Measurements from ENCODE around the gene NRXN3.

Gene NRXN3

DNA sequence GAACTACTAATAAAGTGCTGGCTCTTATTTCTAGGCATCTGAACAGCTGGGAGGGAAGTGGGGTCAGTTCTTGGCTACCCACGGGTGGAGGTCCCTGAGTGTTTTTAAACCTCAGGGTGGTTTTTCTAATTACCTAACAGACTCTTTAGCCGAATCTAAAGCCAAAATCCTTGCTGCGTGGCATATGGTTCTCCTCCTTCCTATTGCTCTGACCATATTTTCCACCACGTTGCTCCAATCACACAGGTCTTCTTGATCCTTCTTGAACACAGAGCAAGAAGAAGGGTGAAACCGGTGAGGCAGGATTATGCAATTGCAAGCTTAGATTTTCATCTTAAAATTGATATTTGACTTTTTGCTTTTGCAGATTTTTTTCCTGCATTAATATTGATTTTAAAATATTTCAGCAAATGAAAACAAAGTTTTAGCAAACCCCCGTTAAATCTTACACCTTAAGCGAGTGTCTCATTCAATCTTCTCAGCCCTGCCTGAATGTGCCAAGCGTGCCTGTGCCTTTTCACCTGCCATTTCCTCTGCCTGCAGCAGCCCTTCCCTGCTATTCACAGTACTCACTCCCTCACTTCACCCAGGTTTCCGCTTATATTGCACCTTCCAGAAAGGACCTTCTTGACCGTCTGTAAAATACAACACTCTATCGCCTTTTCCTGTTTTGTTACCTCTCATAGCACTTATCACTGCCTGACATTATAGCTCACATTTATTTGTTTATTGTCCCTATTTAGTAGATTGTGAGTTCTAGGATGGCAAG lies 1535.1 kb downstream of the NRXN3 start:
- H3K27me3 ChIP-seq (ENCODE audit: insufficient read depth, low read length): no peaks in the 10 kb centered on the region
- H3K4me3 ChIP-seq (ENCODE audit: low read depth, low read length, poor library complexity, severe bottlenecking): no peak overlapping the region
- H3K36me3 ChIP-seq (ENCODE audit: insufficient read depth, low read length): no peaks in the 10 kb centered on the region
- no peaks in the 10 kb centered on the region for H4K20me1 ChIP-seq (ENCODE audit: insufficient read depth, low read length)
- H3K9ac ChIP-seq (ENCODE audit: low read length): no peak overlapping the region
- no peaks in the 10 kb centered on the region for H3F3A ChIP-seq (ENCODE audit: insufficient read depth, low read length)
- no peak overlapping the region for H3K27ac ChIP-seq (ENCODE audit: low read depth, low read length, poor library complexity, severe bottlenecking)
- H3K4me1 ChIP-seq (ENCODE audit: insufficient read depth, low read length, severe bottlenecking): no peaks in the 10 kb centered on the region
- no peak overlapping the region for H3K4me2 ChIP-seq (ENCODE audit: low read length)
- no peaks in the 10 kb centered on the region for H3K9me3 ChIP-seq (ENCODE audit: low read length)
- no peaks in the 10 kb centered on the region for H3K79me2 ChIP-seq (ENCODE audit: insufficient read depth, low read length)
- H2AFZ ChIP-seq (ENCODE audit: low read length): no peak overlapping the region
- H3K9me2 ChIP-seq (ENCODE audit: low read depth, low read length): no peaks in the 10 kb centered on the region
- TF ChIP-seq CTCF (IDR thresholded peaks at IDR 0.05; ENCODE audit: low read length) (no peak), EZH2 (IDR thresholded peaks at IDR 0.05; ENCODE audit: borderline replicate concordance, low read length) (no peak)

DNA sequence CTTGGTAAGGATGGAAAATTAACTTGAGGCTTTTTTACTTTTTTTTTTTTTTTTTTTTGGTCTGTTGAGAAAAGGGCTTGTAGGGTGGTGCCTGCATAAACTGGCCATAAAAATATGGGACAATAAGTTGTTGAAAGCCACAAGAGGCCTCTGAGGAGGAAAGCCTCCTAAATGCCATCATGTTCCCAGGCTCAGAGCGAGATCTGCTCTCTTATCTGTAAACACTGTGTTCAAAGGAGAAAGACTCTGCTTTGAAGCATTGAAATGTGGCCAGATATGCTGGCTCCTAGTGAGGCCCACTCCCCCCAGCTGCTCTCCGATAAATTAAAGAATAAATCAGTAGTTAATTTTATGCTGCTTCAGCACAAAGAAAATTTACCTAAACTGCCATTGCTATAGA lies 1536.2 kb downstream of the NRXN3 start:
- Histone ChIP-seq H3K4me1 (ENCODE audit: insufficient read depth, low read length, severe bottlenecking) (no peaks in the 10 kb centered on the region), H3K9me3 (ENCODE audit: low read length) (no peaks in the 10 kb centered on the region), H3K4me2 (ENCODE audit: low read length) (no peak overlapping the region), H3K4me3 (ENCODE audit: low read depth, low read length, poor library complexity, severe bottlenecking) (no peak overlapping the region), H3K36me3 (ENCODE audit: insufficient read depth, low read length) (no peaks in the 10 kb centered on the region), H3K9ac (ENCODE audit: low read length) (no peak overlapping the region), H3K79me2 (ENCODE audit: insufficient read depth, low read length) (no peaks in the 10 kb centered on the region), H3K9me2 (ENCODE audit: low read depth, low read length) (no peaks in the 10 kb centered on the region), H4K20me1 (ENCODE audit: insufficient read depth, low read length) (no peaks in the 10 kb centered on the region), H3K27me3 (ENCODE audit: insufficient read depth, low read length) (no peaks in the 10 kb centered on the region), H2AFZ (ENCODE audit: low read length) (no peak overlapping the region), H3F3A (ENCODE audit: insufficient read depth, low read length) (no peaks in the 10 kb centered on the region), H3K27ac (ENCODE audit: low read depth, low read length, poor library complexity, severe bottlenecking) (no peak overlapping the region)
- TF ChIP-seq CTCF (IDR thresholded peaks at IDR 0.05; ENCODE audit: low read length): no peak
- TF ChIP-seq EZH2 (IDR thresholded peaks at IDR 0.05; ENCODE audit: borderline replicate concordance, low read length): no peak

DNA sequence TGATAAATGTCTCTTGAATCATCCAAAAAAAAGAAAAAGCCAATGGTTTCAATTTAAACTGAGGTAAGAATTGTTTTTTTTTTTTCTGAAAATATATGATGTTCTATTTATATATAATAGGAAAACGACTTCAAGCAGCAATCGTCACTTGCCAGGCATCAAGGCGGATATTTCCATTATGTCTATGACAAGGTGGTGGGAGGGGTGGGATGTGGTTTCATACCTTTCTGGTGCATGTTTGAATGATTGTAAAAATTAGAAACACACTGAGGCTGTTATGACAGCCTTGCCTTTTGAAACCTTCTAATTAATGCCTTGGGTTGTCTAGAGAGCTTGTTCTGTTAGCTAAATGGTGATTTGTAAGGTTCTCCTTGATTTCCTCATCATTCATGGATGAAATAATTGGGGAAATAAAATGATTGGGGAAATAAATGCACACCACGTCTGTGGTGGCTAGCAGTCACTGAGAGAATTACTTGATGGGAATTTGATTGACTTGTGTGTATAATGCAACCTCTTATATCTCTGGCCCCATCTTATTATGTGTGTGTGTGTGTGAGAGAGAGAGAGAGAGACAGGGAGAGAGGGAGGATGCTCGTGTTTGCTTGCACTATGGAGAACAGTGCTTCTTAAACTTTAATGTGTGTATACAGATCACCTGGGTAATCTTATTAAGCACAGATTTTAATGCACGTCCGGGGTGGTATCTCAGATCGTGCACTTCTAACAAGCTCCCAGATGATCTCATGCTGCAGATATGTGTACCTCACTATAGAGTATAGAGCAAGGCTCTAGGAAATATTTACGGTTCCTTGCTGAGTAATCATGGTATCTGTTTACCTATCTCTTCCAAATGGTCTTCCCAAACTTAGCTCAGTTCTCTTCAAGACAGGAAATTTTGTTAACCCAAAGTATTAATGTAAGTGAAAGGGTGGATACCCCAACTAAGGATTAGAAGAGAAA lies 1538.5 kb downstream of the NRXN3 start:
- Histone ChIP-seq H3K79me2 (ENCODE audit: insufficient read depth, low read length) (no peaks in the 10 kb centered on the region), H2AFZ (ENCODE audit: low read length) (no peak overlapping the region), H3K27me3 (ENCODE audit: insufficient read depth, low read length) (no peaks in the 10 kb centered on the region), H3K4me1 (ENCODE audit: insufficient read depth, low read length, severe bottlenecking) (no peaks in the 10 kb centered on the region), H3K9me2 (ENCODE audit: low read depth, low read length) (no peaks in the 10 kb centered on the region), H3K36me3 (ENCODE audit: insufficient read depth, low read length) (no peaks in the 10 kb centered on the region), H4K20me1 (ENCODE audit: insufficient read depth, low read length) (no peaks in the 10 kb centered on the region), H3K4me2 (ENCODE audit: low read length) (no peak overlapping the region), H3K27ac (ENCODE audit: low read depth, low read length, poor library complexity, severe bottlenecking) (no peak overlapping the region), H3K9ac (ENCODE audit: low read length) (no peak overlapping the region), H3F3A (ENCODE audit: insufficient read depth, low read length) (no peaks in the 10 kb centered on the region), H3K9me3 (ENCODE audit: low read length) (no peaks in the 10 kb centered on the region), H3K4me3 (ENCODE audit: low read depth, low read length, poor library complexity, severe bottlenecking) (no peak overlapping the region)
- TF ChIP-seq CTCF (IDR thresholded peaks at IDR 0.05; ENCODE audit: low read length) (no peak), EZH2 (IDR thresholded peaks at IDR 0.05; ENCODE audit: borderline replicate concordance, low read length) (no peak)

Data from OCI-LY1 (cell line).